GM23338 (cell line): Measurements from ENCODE around the gene PFKFB3.
"Not testable (repeated sequence)": the region's sequence is repeated elsewhere in the genome, so short reads cannot be mapped to it uniquely, and the experiment has no call there.

Experiments used
- EZH2 ChIP-seq: fragments of 200-600 bp; sonication (generic); IDR thresholded peaks from one replicate; pipeline ENCODE4 v1.8.0; 2017; ENCODE audit warnings: antibody characterized with exemption, mild to moderate bottlenecking, low read depth; ENCODE audit not compliant: unreplicated experiment
- REST ChIP-seq: IDR thresholded peaks from one replicate; pipeline ENCODE4 v1.6.1; 2018; ENCODE audit warnings: antibody characterized with exemption; ENCODE audit not compliant: unreplicated experiment
- TF ChIP-seq, protein P1 (sequence below), 2 experiments: fragments of 200-600 bp in 1 of 2; sonication (generic) in 1 of 2; conservative IDR thresholded peaks; 2 replicates each; pipeline versions ENCODE4 v1.5.1 to v1.6.1; 2016 to 2017; ENCODE audit warnings: antibody characterized with exemption in 2 of 2, low read depth in 2 of 2, mild to moderate bottlenecking in 2 of 2, moderate library complexity in 1 of 2

GRCh38 chr10:6193342-6193741 is 9.4 kb upstream of the PFKFB3 start:
- not testable (repeated sequence) for TF ChIP-seq EZH2, REST
- TF ChIP-seq, protein P1, sequence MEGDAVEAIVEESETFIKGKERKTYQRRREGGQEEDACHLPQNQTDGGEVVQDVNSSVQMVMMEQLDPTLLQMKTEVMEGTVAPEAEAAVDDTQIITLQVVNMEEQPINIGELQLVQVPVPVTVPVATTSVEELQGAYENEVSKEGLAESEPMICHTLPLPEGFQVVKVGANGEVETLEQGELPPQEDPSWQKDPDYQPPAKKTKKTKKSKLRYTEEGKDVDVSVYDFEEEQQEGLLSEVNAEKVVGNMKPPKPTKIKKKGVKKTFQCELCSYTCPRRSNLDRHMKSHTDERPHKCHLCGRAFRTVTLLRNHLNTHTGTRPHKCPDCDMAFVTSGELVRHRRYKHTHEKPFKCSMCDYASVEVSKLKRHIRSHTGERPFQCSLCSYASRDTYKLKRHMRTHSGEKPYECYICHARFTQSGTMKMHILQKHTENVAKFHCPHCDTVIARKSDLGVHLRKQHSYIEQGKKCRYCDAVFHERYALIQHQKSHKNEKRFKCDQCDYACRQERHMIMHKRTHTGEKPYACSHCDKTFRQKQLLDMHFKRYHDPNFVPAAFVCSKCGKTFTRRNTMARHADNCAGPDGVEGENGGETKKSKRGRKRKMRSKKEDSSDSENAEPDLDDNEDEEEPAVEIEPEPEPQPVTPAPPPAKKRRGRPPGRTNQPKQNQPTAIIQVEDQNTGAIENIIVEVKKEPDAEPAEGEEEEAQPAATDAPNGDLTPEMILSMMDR (conservative IDR thresholded peaks at IDR 0.05; ENCODE audit: low read depth in 2 of 2): not testable (repeated sequence)
